OCI-LY1 (cell line): ENCODE measurements around the gene WDR83.
"Not testable (repeated sequence)": the region's sequence is repeated elsewhere in the genome, so short reads cannot be mapped to it uniquely, and the experiment has no call there.

Experiments
- CTCF ChIP-seq: fragments of 200-600 bp; sonication (generic), shearing (Covaris generic); IDR thresholded peaks from 2 replicates; pipeline ENCODE4 v1.5.1; 2017; ENCODE audit warnings: mild to moderate bottlenecking, antibody characterized with exemption, low read length, moderate library complexity, mixed read lengths
- EZH2 ChIP-seq: fragments of 200-600 bp; sonication (generic), shearing (Covaris generic); IDR thresholded peaks from 2 replicates; pipeline ENCODE4 v1.8.0; 2017; ENCODE audit warnings: borderline replicate concordance, mixed run types, mild to moderate bottlenecking, antibody characterized with exemption, low read length, moderate library complexity, mixed read lengths

GRCh38 chr19:12678039-12678438 is 11.4 kb downstream of the WDR83 start:
- TF ChIP-seq CTCF, EZH2: not testable (repeated sequence)
